Suprapubic skin (tissue), 4 donors: Measurements from ENCODE around the gene EFTUD2. TPM values are rescaled to one million over a fixed set of nuclear protein-coding genes. Genes with fewer than 3 reads are reported as not detected.

Experiments used
- DNase-seq, 2 donors: peaks; one replicate each; pipeline ENCODE4 v3.0.0-alpha.2; 2019; ENCODE audit warnings: low spot score in 2 of 2
- H3K27ac ChIP-seq: fragments of 200-600 bp; sonication (generic); one replicate; pipeline ENCODE4 v1.5.1; 2019
- H3K27me3 ChIP-seq: fragments of 200-600 bp; sonication (generic); one replicate; pipeline ENCODE4 v1.5.1; 2019
- H3K36me3 ChIP-seq: fragments of 200-600 bp; sonication (generic); one replicate; pipeline ENCODE4 v1.5.1; 2019
- H3K4me1 ChIP-seq: fragments of 200-600 bp; sonication (generic); one replicate; pipeline ENCODE4 v1.5.1; 2019
- H3K4me3 ChIP-seq: fragments of 200-600 bp; sonication (generic); one replicate; pipeline ENCODE4 v1.5.1; 2019; ENCODE audit warnings: mild to moderate bottlenecking
- H3K9me3 ChIP-seq: fragments of 200-600 bp; sonication (generic); one replicate; pipeline ENCODE4 v1.5.1; 2019
- EP300 ChIP-seq: sonication (generic); formaldehyde crosslinking; IDR thresholded peaks from one replicate; pipeline ENCODE4 v1.6.1; 2017; ENCODE audit warnings: antibody characterized with exemption
- POLR2A ChIP-seq, 2 donors: fragments of 450-650 bp; IDR thresholded peaks; one replicate each; pipeline ENCODE4 v1.6.1; 2017; ENCODE audit warnings: antibody characterized with exemption in 2 of 2, mild to moderate bottlenecking in 2 of 2, moderate library complexity in 2 of 2
- POLR2AphosphoS5 ChIP-seq, 3 donors: sonication (generic); formaldehyde crosslinking; IDR thresholded peaks; one replicate each; pipeline ENCODE4 v1.6.1; 2017; ENCODE audit warnings: antibody characterized with exemption in 3 of 3
- WGBS: methylation state at CpG from one replicate; pipeline ENCODE4 v1.1.5; 2018; 5-methylcytosine and 5-hydroxymethylcytosine counted together
- total RNA-seq, 4 donors: library from RNA; depleted of rRNA; stranded (reverse); fragments of >200 nt; gene quantifications; one replicate each; pipeline ENCODE4 v1.1.0, GENCODE V29; 2016
- TF ChIP-seq, protein P1 (sequence below), 2 donors: fragments of 200-600 bp in 1 of 2; fragments of 450-650 bp in 1 of 2; sonication (generic) in 1 of 2; IDR thresholded peaks; one replicate each; pipeline ENCODE4 v1.5.1; 2016 to 2019; ENCODE audit warnings: antibody characterized with exemption in 2 of 2, mild to moderate bottlenecking in 1 of 2, moderate library complexity in 1 of 2

The EFTUD2 gene
- total RNA-seq, 4 donors from 2014 or later = 46.6 to 114 (median 94.7) TPM

DNA sequence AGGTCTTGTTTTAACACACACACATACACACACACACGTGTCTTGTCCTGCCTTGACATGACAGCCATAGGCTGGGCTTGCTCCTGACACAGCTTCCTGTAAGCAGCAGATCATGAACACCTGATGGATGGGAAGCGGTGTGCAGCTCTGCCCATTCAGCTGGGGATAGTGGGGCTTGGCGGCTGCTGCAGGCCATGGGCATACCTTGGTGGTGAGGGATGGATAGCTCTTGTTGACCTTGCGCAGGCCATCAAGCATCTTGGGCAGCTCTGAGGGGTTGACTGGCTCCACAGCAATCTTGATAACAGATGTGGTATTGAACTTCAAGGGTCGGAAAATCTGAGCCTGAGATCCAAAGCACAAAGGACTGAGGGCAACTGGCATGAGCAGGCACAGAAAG is 39.5 kb downstream of the EFTUD2 start:
- H3K27me3 ChIP-seq = no peaks in the 10 kb centered on the region
- no peaks in the 10 kb centered on the region for H3K9me3 ChIP-seq
- 87% methylated on average over 5 of the region's 5 CpGs for WGBS
- H3K36me3 ChIP-seq = peaks cover 99% of the 10 kb centered on the region
- TF ChIP-seq POLR2AphosphoS5 (IDR thresholded peaks at IDR 0.05) (no peak), EP300 (no peak), POLR2A (IDR thresholded peaks at IDR 0.05) (no peak)
- TF ChIP-seq, protein P1, sequence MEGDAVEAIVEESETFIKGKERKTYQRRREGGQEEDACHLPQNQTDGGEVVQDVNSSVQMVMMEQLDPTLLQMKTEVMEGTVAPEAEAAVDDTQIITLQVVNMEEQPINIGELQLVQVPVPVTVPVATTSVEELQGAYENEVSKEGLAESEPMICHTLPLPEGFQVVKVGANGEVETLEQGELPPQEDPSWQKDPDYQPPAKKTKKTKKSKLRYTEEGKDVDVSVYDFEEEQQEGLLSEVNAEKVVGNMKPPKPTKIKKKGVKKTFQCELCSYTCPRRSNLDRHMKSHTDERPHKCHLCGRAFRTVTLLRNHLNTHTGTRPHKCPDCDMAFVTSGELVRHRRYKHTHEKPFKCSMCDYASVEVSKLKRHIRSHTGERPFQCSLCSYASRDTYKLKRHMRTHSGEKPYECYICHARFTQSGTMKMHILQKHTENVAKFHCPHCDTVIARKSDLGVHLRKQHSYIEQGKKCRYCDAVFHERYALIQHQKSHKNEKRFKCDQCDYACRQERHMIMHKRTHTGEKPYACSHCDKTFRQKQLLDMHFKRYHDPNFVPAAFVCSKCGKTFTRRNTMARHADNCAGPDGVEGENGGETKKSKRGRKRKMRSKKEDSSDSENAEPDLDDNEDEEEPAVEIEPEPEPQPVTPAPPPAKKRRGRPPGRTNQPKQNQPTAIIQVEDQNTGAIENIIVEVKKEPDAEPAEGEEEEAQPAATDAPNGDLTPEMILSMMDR (IDR thresholded peaks at IDR 0.05) = no peak
- no peak overlapping the region for H3K27ac ChIP-seq
- no peaks in the 10 kb centered on the region for H3K4me1 ChIP-seq
- no peak for DNase-seq
- no peak overlapping the region for H3K4me3 ChIP-seq

DNA sequence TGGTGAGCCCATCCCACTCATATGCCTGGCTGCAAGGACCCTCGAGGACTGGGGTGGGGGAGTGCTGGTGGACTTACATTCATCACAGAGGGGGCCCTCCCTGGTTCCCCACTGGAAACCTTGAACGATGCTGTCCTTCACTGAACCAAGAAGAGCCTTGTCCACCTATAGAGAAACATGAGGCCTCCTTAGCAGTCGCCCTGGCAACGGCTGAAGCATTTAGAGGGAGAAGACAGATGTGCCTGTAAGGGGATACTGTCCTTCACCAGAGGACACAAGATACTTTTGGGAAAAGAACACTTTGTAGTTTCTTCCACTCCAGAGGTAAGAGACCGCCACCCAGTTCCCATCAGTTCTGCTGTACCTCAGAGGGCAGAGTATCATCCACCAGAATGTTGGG is 45.1 kb downstream of the EFTUD2 start:
- Histone ChIP-seq H3K36me3 (peaks cover 93% of the 10 kb centered on the region), H3K27me3 (no peaks in the 10 kb centered on the region), H3K4me1 (no peaks in the 10 kb centered on the region), H3K9me3 (no peaks in the 10 kb centered on the region), H3K27ac (no peak overlapping the region), H3K4me3 (no peak overlapping the region)
- DNase-seq = no peak
- no peak for TF ChIP-seq POLR2A (IDR thresholded peaks at IDR 0.05)
- TF ChIP-seq EP300 = no peak
- TF ChIP-seq POLR2AphosphoS5 (IDR thresholded peaks at IDR 0.05) = no peak
- TF ChIP-seq, protein P1 (IDR thresholded peaks at IDR 0.05) = no peak
- WGBS = 96% methylated on average over 5 of the region's 5 CpGs

DNA sequence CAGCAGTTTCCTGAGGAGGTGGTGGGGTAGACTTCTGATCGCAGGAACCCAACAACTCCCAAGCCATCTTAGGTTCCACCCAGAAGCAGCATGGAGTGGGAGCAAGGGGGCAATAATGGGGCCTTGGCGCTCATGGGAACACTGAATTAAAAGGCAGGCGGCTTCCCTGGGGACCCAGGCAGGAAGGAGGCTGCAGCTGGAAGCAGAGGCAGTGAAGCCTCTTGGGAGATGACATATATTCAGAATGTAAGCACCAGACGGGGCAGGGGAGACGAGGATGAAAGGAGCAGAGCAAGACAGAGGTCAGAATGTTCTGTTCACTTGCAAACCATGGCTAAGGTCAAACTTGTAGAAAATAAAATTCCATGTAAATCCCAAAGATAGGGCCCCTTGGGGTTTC is 48.6 kb downstream of the EFTUD2 start:
- Histone ChIP-seq H3K4me3 (no peak overlapping the region), H3K4me1 (no peaks in the 10 kb centered on the region)
- 92% methylated on average over 5 of the region's 5 CpGs for WGBS

DNA sequence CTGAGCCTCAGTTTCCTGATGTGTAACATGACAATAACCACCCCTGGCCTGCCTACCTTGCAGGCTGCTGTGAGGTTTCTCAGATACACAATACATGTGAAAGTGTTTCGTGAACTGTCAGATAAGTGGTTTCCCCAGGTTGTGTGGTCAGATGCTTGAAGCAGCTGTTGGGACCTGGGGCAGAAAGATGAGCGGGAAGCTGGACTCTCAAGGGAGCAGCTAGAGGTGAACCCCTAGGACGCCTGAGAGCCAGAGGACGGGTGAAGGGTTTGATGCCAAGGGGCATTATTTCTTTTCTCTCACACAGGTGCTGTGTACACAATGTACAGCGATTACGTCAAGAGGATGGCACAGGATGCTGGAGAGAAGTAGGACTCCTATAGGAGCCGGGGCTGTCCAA is 49.2 kb downstream of the EFTUD2 start:
- 91% methylated on average over 7 of the region's 7 CpGs for WGBS
- H3K27me3 ChIP-seq = no peaks in the 10 kb centered on the region
- H3K4me1 ChIP-seq = no peaks in the 10 kb centered on the region
- no peak for DNase-seq
- peak overlapping the region; percentile 18 for H3K27ac ChIP-seq
- H3K4me3 ChIP-seq = no peak overlapping the region
- TF ChIP-seq, protein P1 (IDR thresholded peaks at IDR 0.05) = no peak
- TF ChIP-seq EP300 (no peak), POLR2AphosphoS5 (IDR thresholded peaks at IDR 0.05) (no peak), POLR2A (IDR thresholded peaks at IDR 0.05) (no peak)
- H3K9me3 ChIP-seq = no peaks in the 10 kb centered on the region
- peaks cover 53% of the 10 kb centered on the region for H3K36me3 ChIP-seq

More for the DNA sequence above, 48.6 kb downstream of the EFTUD2 start:
- DNase-seq = no peak
- Histone ChIP-seq H3K27me3 (no peaks in the 10 kb centered on the region), H3K27ac (no peak overlapping the region), H3K9me3 (no peaks in the 10 kb centered on the region), H3K36me3 (peaks cover 59% of the 10 kb centered on the region)
- TF ChIP-seq, protein P1 (IDR thresholded peaks at IDR 0.05) = no peak

DNA sequence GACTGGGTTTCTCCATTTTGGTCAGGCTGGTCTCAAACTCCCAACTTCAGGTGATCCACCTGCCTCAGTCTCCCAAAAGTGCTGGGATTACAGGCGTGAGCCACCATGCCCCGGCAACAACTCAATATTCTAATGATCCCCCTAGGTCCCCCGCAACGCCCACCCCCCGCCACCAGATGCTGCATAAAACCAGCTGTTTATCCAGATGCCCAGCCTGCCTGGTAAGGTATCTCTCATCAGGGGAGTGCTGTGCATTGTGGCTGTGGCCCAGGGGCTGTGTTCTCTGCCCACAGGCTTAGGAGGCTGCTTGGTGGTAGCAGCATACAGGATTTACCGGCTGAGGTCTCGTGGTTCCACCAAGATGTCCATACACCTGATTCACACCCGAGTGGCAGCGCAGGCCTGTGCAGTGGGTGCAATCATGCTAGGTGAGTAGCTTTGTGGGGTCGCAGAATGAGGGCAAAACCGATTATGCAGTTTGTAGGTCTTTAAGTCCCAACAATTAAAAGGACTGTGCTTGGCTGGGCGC is 50.2 kb downstream of the EFTUD2 start:
- peaks cover 43% of the 10 kb centered on the region for H3K36me3 ChIP-seq
- 81% methylated on average over 9 of the region's 12 CpGs for WGBS
- no peak for DNase-seq
- no peaks in the 10 kb centered on the region for H3K4me1 ChIP-seq
- no peaks in the 10 kb centered on the region for H3K9me3 ChIP-seq
- no peak overlapping the region for H3K4me3 ChIP-seq
- H3K27me3 ChIP-seq = no peaks in the 10 kb centered on the region
- no peak overlapping the region for H3K27ac ChIP-seq
- TF ChIP-seq POLR2AphosphoS5 (IDR thresholded peaks at IDR 0.05) = no peak

DNA sequence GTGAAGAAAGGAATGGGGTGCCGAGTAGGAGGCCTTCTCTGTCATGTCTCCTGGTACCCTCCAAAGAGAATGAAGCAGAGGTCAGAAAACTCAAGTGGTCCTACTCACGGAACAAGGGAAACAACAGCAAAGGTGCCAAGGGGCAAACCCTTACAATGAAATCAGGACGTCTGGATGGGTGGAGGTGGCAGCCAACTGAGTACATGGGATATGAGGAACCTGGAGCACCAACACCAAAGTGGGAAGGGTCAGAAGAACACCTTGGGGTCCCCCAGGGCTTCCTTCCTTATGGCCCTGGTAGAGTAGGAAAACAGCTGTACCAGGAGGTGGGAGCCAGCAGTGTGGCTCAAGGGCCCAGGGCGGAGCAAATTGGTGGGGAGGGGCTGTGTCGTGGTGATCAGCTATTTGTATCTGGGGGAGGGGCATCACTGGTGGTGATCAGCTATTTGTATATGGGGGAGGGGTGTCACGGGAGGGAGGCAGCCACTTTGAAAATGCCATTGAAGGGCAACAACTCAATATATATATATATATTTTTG is 50.9 kb downstream of the EFTUD2 start:
- Histone ChIP-seq H3K9me3 (no peaks in the 10 kb centered on the region), H3K4me1 (no peaks in the 10 kb centered on the region), H3K27me3 (no peaks in the 10 kb centered on the region), H3K4me3 (no peak overlapping the region), H3K27ac (no peak overlapping the region), H3K36me3 (peaks cover 36% of the 10 kb centered on the region)
- WGBS = 76% methylated on average over 6 of the region's 6 CpGs
- no peak for TF ChIP-seq EP300
- TF ChIP-seq POLR2A (IDR thresholded peaks at IDR 0.05) = no peak
- TF ChIP-seq, protein P1 (IDR thresholded peaks at IDR 0.05) = no peak
- TF ChIP-seq POLR2AphosphoS5 (IDR thresholded peaks at IDR 0.05) = no peak
- DNase-seq = no peak
